ENCODE results near the gene AP1G2. TPM values are rescaled to one million over a fixed set of nuclear protein-coding genes. Genes with fewer than 3 reads are reported as not detected.

Gene AP1G2
- total RNA-seq, 1 donor from 2014 or later: 373 TPM

- CTCF ChIA-PET: interaction anchor here (1.1 to 1.3 kb wide), 2 partner anchors 12 to 16 kb away, joined by 3 read pairs; no protein-coding TSS in a partner anchor
- H3K27me3 Mint-ChIP-seq: no peaks in the 10 kb centered on the region
- H3K4me3 Mint-ChIP-seq: no peak overlapping the region
- H3K36me3 Mint-ChIP-seq (ENCODE audit: low read depth): peaks cover 3% of the 10 kb centered on the region
- no peaks in the 10 kb centered on the region for H3K4me1 Mint-ChIP-seq
- no peak for DNase-seq
- intact Hi-C loops (cut with micrococcal nuclease): no loop called here
- no peak overlapping the region for H3K27ac Mint-ChIP-seq
- no peak for TF ChIP-seq CTCF (IDR thresholded peaks at IDR 0.05)
- POLR2A ChIA-PET: no interaction called here
- no peak for ATAC-seq (ENCODE audit: low read depth)
- no peaks in the 10 kb centered on the region for H3K9me3 Mint-ChIP-seq
Measured at GRCh38 chr14:23546450-23547035, 21.0 kb downstream of the AP1G2 start.

- DNase-seq (no peak), ATAC-seq (ENCODE audit: low read depth) (no peak)
- Mint-ChIP-seq H3K36me3 (ENCODE audit: low read depth) (no peaks in the 10 kb centered on the region), H3K4me3 (no peak overlapping the region), H3K4me1 (no peaks in the 10 kb centered on the region), H3K27me3 (no peaks in the 10 kb centered on the region), H3K9me3 (no peaks in the 10 kb centered on the region), H3K27ac (no peak overlapping the region)
- POLR2A ChIA-PET: interaction anchor here (0.6 kb wide), 1 partner anchor 72 kb away, joined by 3 read pairs; no protein-coding TSS in a partner anchor
- no peak for TF ChIP-seq CTCF (IDR thresholded peaks at IDR 0.05)
- CTCF ChIA-PET: interaction anchor here (1.1 kb wide), 1 partner anchor 17 kb away, joined by 3 read pairs; no protein-coding TSS in a partner anchor
- intact Hi-C loops (cut with micrococcal nuclease): no loop called here
Measured at GRCh38 chr14:23545740-23546365, 21.7 kb downstream of the AP1G2 start.

DNA sequence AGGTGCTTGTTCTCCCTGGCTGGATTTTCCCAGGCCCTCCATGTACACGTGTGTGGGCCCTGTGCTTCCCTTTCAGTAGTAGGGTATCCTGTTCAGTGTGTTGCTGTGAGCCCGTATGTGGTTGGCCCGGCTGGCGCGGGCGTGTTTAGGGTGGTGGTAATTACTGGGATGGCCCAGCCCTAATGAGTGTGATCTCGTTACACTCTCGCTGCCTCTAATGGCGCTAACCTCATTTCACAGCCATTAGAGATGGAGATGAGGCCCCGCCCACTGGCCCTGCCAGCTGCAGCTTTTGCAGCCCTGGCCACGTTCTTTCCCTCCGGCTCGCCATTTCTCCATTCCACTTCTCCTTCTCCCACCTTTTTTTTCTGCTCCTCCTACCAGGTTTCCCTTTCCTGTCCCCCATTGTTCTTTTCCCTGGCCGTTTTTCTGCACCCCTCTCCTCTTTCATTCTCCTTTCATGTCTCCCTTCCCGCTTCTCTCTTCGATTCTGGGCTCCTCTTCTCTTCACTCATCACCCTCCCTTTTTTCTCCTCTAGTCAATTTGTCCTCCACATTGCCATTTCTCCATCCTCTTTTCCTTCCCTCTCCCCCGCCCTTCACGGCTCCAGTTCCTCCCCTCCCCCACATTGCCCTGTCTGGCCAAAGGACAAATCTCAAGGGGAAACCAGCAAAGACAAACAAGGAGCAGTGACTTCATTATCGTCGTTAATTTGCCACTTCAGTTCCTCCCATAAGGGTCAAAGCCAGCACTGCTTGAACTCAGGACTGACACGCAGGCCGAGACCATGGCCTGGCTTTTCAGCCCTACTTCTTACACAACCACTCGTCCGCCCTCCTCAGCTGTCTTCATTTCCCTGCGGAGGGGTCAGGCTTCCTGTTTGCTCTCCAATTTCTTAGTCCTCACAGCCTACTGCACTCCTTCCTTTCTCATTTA lies 22.8 kb downstream of the AP1G2 start:
- CTCF ChIA-PET: no interaction called here

DNA sequence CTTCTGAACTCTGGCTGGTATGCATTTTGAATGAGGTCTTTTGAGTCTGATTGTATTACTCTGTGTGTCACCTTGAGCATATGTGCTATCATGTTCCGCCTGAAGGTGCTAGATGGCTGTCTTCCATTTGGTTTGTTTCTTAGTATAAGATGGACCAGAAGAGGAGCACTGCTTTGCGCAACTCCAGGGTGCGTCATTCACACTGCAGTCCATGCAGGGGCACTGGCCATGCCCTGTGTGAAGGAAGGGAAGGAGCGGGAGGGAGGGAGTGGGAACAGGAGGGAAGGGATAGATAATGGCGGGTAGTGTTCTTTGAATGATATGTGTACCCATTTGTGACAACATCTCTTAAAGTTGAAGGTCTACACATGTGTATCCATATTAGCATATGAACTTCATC lies 24.2 kb downstream of the AP1G2 start:
- no peaks in the 10 kb centered on the region for H3K9me3 Mint-ChIP-seq
- intact Hi-C loops (cut with micrococcal nuclease): no loop called here
- no peaks in the 10 kb centered on the region for H3K4me1 Mint-ChIP-seq
- H3K36me3 Mint-ChIP-seq (ENCODE audit: low read depth): no peaks in the 10 kb centered on the region
- DNase-seq: no peak
- H3K27me3 Mint-ChIP-seq: peaks cover 2% of the 10 kb centered on the region
- no peak overlapping the region for H3K4me3 Mint-ChIP-seq
- ATAC-seq (ENCODE audit: low read depth): no peak
- no peak for TF ChIP-seq CTCF (IDR thresholded peaks at IDR 0.05)
- POLR2A ChIA-PET: no interaction called here
- no peak overlapping the region for H3K27ac Mint-ChIP-seq
- CTCF ChIA-PET: no interaction called here

More for the DNA sequence above, 22.8 kb downstream of the AP1G2 start:
- Mint-ChIP-seq H3K36me3 (ENCODE audit: low read depth) (no peaks in the 10 kb centered on the region), H3K9me3 (no peaks in the 10 kb centered on the region), H3K4me3 (no peak overlapping the region), H3K4me1 (no peaks in the 10 kb centered on the region), H3K27me3 (peaks cover under 1% of the 10 kb centered on the region), H3K27ac (no peak overlapping the region)
- intact Hi-C loops (cut with micrococcal nuclease): no loop called here
- POLR2A ChIA-PET: no interaction called here
- TF ChIP-seq CTCF (IDR thresholded peaks at IDR 0.05): no peak
- DNase-seq (no peak), ATAC-seq (ENCODE audit: low read depth) (no peak)

DNA sequence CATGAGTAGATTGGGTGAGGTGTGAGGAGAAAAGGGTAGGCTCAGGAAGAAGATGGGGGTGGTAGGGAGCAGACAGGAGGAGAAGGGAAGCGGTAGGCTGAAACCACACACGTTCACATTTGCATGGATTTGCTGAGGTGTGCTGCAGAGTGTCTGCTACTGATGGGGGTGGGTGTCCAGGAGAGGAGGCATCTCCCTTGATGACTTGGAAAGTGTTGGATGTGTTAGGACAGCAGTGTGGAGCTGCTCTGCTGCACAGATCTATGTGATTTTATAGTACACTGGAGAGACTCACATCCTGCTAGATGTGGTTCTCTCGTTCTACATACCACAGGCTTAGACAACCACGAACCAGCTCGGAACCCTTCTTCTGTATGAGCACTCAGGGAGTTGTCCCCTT lies 25.3 kb downstream of the AP1G2 start:
- Mint-ChIP-seq H3K27me3 (peaks cover 2% of the 10 kb centered on the region), H3K4me1 (no peaks in the 10 kb centered on the region), H3K9me3 (no peaks in the 10 kb centered on the region), H3K36me3 (ENCODE audit: low read depth) (no peaks in the 10 kb centered on the region), H3K4me3 (no peak overlapping the region), H3K27ac (no peak overlapping the region)
- ATAC-seq (ENCODE audit: low read depth): no peak
- intact Hi-C loops (cut with micrococcal nuclease): no loop called here
- ChIA-PET CTCF (interaction anchor here (0.6 to 1.5 kb wide), 2 partner anchors 10 to 63 kb away, joined by 3 to 4 read pairs; no protein-coding TSS in a partner anchor), POLR2A (no interaction called here)
- no peak for DNase-seq
- TF ChIP-seq CTCF (IDR thresholded peaks at IDR 0.05): no peak
